H54 (cell line): ENCODE measurements around the gene MCM6.
"Not testable (repeated sequence)": the region's sequence is repeated elsewhere in the genome, so short reads cannot be mapped to it uniquely, and the experiment has no call there.

Experiments used
- DNase-seq: peaks from one replicate; pipeline ENCODE4 v3.0.0; 2011; ENCODE audit warnings: low spot score, mixed read lengths; ENCODE audit not compliant: insufficient read length
- FAIRE-seq: peaks from 3 replicates; lab custom pipeline; 2011; peaks lifted over from hg19 to GRCh38; lab: Jason Lieb, UNC
- POLR2A ChIP-seq: IDR thresholded peaks from 2 replicates; pipeline ENCODE4 v1.6.1; 2011; ENCODE audit warnings: low read depth, mild to moderate bottlenecking, low read length

Gene MCM6

DNA sequence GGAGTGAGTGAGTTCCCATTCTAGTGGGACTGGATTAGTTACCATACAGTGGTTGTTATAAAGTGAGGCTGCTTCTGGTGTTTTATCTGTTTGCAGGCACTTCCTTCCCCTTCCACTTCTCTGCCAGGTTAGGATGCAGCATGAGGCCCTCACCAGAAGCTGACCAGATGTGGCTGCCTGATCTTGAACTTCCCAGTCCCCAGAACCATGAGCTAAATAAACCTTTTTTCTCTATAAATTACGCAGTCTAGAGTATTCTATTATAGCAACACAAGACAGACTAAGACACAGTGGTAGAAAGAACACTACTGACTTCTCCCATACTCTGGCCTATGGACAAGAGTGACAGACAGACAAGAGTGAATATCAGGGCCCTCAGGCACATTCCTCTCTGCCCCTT, 53.4 kb downstream of the MCM6 start:
- no peak for FAIRE-seq

DNA sequence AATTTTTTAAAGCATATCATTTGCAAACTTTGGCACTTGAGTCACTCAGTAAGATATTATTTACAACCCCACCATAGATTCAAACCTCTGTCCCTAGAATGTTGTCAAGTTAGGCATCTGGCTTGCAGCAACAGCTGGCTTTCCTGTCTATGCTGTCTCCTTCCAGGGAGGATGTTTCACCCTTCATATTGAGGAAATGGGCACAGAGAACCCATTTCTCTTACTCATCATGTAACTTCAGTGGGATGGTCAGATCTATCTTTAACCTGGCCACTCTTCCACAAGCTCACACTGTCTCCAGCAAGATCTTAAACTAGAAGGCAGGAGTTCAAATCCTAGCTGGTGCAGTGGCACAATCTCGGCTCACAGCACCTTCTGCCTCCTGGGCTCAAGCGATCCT, 55.1 kb downstream of the MCM6 start:
- no peak for DNase-seq
- no peak for TF ChIP-seq POLR2A
- no peak for FAIRE-seq

More for the DNA sequence above, 53.4 kb downstream of the MCM6 start:
- TF ChIP-seq POLR2A = no peak
- DNase-seq = no peak

DNA sequence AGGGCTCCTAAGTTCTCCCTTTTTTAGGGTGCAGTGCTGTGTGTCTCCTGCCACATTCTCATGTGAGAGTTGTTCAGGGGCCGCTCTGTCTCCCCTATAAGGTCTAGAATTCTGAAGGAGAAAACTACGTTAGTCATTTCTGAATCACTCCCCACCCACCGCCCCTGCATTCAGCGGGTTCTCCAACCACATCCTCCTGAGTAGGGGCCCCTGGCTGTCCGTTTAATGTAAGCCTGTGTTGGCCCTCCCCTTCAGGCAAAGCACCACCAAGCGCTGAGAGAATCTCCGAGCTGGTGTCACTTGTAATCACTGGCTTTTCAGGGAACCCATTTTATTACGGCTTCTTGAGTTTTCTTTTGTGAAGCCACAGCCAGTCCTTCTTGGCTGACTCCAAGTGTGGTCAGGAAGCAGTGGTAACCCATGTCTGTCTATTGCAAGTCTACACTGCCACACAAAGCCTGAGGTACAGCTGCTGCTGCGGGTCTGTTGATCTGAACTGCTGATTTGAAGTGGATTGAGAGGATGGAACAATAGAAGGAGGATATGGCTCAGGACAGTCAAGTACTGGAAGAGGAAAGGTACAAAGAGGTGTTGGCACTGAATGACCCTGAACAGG, 56.1 kb downstream of the MCM6 start:
- FAIRE-seq = no peak
- DNase-seq = peak; percentile 21
- TF ChIP-seq POLR2A = no peak

DNA sequence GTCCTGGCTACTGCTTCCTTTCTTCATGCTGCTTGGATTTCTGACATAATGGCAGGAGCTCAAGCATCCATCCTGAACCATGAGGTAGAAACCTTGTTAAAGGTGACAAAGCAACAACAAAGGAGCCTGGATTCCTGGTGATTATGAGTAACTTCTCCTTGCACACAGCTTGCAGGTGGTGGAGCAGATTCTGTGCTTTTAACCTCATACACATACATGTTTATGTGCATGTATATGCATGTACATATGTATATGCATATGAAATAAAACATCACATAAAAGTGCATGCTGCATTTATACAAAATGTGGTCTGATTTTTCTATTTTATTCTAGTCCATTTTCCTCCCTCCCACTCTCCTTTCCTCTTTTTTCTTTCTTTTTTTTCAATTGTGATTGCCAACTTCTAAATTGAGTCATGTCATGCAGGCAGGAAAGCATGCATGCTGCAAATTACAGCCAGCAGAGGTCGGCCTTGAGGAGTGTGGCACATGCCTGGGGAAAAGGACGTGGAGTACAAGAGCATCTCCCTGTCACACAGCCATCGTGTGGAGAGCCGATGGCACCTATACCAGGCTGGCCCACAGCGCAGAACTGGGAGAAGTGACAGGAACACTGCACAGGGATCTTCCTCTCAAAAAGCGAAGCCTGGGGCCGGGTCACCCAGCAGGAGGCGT, 57.2 kb downstream of the MCM6 start:
- DNase-seq (no peak), FAIRE-seq (no peak)
- TF ChIP-seq POLR2A = no peak

DNA sequence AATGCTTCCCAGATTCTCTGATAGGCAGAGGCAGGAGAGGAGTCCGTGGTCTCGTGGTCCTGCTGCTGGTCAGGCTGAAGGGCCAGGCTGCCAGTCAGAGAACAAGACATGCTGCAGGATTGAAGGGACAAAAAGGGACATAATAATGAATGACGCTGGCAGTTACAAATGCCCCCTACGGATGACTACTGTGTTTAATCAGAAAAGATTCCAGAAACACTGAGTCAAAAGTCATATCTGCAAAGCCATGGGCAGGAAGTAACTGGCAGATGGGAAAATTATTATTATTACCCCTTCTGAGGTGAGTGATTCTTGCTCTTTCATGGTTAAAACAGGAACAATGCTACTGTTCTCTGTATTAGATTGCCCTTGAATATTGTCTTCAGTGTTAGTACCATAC, 58.3 kb downstream of the MCM6 start:
- TF ChIP-seq POLR2A = no peak
- DNase-seq = no peak
- FAIRE-seq = no peak

DNA sequence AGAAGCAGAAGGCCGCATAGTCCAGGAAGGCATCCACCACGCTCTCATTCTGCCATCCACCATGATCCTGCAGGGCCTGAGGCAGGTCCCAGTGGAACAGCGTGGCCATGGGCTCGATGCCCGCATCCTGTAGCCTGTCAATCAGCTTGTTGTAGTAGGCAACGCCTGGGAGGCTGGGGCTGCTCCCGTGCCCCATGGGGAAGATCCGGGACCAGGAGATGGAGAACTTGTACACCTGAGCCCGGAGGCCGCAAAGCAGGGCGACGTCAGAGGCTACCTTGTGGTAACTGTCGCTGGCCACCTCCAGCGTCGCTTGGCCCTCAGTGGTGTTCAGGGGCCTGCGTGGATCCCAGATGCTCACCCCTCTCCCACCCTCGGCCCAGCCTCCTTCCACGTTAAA, 58.8 kb downstream of the MCM6 start:
- FAIRE-seq (no peak), DNase-seq (no peak)
- TF ChIP-seq POLR2A = no peak

DNA sequence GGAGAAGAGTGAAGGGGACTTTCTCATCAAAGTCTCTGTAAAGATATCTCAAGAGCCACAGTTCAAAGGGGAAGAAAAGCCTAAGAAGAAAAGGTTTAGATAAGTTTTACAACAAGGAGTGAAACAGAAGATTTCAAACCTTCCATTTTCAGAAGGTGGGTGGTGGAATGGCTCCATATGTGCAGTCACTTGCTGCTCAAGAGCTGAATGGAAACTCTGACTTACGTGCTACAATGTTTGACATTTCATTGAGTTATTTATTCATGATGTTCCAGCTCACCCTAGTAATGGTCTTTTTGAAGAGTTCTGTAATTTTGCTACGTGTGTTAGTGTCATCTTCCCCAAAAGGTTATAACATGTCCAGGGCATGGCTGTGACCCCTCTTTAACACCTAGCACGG, 61.0 kb downstream of the MCM6 start:
- DNase-seq (no peak), FAIRE-seq (no peak)
- no peak for TF ChIP-seq POLR2A

DNA sequence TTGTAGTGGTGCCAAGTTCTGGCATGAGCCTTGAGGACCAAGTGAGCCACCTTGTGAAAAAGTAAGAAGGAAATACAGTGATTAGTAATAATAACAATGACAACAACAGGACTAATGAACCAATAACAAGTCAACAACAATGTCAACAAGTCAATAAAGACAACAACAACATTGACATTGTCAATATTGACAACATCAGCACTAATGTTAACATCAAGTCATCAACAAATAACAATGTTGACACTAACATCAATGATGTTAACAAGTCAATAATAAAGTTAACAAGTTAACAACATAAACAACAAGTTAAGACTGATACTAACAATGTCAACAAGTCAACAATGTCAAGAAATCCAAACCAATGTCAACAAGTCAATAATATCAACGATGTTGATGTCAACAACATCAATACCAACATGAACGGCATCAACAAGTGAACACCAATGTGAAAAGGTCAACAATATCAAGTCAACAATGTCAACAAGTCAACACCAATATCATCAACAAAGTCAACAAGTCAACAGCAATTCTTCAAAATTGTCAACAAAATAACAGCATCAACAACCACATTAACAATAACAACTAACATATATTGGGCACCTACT, 63.2 kb downstream of the MCM6 start:
- DNase-seq = no peak
- no peak for FAIRE-seq
- no peak for TF ChIP-seq POLR2A

DNA sequence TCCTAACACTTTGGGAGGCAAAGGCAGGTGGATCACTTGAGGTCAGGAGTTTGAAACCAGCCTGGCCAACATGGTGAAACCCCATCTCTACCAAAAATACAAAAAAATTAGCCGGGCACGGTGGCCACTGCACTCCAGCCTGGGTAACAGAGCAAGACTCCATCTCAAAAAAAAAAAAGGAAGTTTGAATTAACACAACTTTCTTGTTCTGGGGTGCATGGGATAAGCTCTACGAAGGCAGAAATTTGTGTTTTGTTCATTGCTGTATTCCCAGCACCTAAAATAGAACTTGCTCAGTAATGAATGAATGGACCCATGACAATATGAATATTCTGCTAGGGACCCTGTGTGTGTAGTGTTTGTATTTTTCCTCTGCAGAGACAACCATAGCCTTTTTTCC, 68.4 kb downstream of the MCM6 start:
- not testable (repeated sequence) for DNase-seq, FAIRE-seq

DNA sequence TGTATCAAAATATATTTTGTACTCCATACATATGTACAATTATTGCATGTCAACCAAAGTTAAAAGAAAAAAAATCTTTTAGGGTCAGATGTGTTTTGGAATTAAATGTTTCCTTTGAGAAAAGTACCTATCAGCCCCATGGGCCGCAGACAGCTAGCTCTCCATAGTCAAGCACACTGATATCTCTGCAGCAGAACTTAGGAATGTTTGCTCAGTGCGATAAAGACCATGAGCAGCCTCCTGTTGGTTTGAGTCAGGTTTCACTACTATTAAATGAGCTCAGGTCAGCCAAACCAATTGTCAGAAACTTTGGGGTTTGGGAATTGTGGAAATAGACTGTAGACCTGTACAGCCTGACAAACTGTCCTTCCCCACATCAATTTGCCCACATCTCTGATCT, 73.0 kb downstream of the MCM6 start:
- FAIRE-seq (no peak), DNase-seq (no peak)
- no peak for TF ChIP-seq POLR2A

DNA sequence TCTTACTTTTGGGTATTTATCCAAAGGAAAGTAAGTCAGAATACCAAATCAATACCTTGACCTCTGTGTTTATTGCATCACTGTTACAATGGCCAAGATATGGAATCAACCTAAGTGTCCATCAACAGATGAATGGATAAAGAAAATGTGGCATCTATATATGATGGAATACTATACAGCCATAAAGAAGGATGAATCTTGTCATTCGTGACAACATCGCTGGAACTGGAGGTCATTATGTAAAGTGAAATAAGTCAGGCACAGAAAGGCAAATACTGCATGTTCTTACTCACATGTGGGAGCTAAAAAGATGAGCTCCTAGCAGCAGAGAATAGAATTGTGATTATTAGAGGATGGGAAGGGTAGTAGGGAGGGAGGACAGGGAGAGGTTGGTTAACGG, 73.9 kb downstream of the MCM6 start:
- no peak for TF ChIP-seq POLR2A
- DNase-seq = no peak
- FAIRE-seq = no peak

DNA sequence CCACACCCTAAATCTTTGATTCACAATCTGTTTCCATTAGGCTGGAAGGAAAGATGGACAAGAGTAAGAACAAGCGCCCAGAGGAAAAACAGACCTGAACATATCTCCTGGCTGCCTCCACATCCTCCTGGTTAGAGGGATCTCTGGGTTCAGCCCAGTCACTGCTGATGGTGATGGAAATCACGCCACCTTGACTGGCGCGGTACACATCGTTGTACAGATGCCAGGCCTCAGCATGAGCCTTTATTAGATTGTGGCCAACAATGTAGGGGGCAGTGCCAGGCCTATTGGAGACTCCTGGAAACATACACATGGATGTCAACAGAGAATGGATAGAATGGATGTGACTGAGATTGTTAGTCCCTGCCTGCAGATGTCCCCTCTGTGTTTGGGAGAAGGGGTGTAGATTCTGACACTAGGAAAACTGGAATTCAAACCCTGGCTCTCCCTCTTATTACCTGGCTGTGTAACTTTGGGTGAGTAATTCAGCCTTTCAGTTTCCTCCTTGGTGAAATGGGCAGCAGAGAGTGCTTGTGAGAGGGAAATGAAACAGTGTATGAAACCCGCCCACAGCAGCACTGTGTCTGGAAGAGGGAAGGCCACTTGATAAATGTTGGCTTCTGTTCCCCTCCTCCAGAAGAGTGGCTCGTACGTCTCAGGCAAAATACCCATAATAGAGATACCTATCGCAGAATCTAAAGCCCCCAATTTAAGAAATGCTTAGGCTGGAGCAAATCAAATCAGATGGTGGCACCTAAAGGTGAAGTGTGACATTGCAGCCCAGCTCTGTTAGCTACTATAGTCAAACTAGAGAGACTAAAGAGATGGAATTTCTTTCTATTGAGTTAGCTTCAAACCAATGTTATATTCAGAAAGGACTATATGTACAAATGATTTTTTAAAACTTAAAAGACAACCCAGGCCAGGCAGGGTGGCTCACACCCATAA, 75.5 kb downstream of the MCM6 start:
- FAIRE-seq (no peak), DNase-seq (no peak)
- no peak for TF ChIP-seq POLR2A

DNA sequence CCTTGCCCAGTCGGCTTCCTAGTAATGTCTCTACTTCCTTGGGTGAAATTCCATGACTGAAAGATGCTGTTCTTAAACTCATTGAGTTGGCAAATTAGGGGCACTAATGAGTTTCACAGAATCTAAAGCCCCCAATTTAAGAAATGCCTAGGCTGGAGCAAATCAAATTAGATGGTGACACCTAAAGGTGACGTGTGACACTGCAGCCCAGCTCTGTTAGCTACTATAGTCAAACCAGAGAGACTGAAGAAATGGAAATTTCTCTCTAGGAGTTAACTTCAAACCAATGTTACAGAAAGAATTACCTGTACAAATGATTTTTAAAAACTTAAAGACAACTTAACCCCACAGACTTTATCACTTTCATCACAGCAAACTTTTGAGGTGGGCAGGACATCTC, 76.5 kb downstream of the MCM6 start:
- DNase-seq (no peak), FAIRE-seq (no peak)
- TF ChIP-seq POLR2A = no peak

DNA sequence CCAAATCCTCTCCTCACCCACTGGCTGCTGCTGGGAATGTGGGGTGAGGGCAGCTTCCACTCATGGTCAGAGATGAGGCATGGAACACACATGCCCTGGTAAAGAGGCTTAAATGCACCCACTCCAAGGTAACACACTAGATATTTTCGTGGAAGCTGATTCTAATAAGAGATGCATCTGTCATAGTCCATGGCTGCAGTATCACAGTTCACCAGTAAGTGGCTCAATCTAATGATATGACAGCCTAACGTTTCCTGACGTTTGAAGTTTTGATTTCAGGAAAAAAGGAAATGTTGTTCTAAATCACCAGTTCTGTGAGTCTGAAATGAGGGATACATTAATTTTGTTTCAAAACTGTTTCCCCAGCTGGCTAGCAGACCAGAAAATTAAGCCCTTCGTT, 77.5 kb downstream of the MCM6 start:
- DNase-seq = no peak
- no peak for TF ChIP-seq POLR2A
- FAIRE-seq = no peak
